ENCODE data around the gene ELL2.
A peak's percentile ranks its signal among the peaks of the same experiment; 100 is the strongest.
"Not testable (repeated sequence)": the region's sequence is repeated elsewhere in the genome, so short reads cannot be mapped to it uniquely, and the experiment has no call there.

Gene ELL2

DNA sequence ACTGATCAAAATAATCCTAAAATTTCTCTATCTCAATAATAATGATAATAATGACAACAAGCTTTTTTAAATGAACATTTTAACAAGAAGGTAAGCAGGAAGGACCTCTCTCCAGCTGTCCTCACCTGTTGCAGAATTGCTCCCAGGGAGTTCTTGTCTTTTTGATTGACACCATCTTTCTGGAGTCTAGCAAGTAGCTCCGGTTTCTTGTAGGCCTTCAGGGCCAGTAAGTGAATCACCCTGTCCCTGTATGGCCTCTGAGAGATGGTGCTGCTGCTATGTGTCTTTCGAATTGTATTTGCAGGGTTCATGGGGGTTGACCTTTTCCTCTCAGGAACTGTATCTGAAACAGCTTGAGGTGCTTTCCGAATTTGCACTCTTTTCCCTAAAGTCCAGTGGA, 55.3 kb downstream of the ELL2 start:
- DNase-seq: not testable (repeated sequence)

- no peak for DNase-seq
Observed at GRCh38 chr5:95904827-95905226, 56.8 kb downstream of the ELL2 start.

GRCh38 chr5:95903838-95904237, 57.8 kb downstream of the ELL2 start:
- DNase-seq: no peak

GRCh38 chr5:95901676-95902627, 59.7 kb downstream of the ELL2 start:
- DNase-seq: no peak

DNA sequence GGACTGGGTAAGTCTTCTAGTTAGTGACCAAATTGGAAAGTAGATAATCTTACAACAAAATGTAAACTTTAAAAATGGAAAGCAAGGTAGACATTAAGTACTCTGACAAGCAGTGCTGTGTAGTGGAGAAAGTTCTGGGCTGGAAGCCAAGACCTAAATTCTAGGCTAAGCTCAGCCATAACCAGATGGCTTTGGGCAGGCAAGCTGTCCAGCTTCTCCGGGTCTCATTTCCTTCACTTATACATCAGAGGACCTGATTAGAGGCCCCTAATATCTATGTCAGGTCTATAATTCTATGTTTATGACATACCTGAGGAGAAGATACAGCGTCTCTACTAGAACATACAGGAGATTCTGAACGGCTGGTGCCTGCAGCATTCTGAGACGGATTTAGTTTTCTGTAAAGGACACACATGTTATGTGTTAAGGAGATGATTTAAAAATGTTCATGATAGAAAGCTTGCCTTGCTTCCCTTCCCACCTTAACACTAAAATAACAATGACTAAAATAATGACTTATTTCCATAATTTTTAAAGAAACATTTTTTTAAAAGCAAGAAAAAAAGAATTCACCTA, 61.2 kb downstream of the ELL2 start:
- no peak for DNase-seq

DNA sequence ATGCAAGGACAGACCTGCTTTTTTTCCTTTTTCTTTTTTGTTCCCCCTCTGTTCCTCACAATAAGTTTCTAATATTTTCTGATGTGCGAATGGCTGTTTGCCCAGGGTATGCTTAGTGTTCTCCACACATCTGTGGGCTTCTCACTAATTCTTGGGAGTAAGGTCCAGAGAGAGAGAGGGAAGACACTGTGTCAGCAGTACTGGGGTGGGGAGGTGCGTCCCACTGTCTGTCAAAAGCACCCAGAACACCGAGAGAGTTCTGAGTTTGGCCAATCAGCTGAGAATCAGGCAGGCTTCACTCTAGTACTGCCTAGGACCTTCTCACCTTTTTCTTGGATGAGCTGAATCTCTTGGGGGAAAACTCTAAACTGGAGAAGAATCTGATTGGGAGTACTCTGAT, 61.8 kb downstream of the ELL2 start:
- DNase-seq: no peak

DNA sequence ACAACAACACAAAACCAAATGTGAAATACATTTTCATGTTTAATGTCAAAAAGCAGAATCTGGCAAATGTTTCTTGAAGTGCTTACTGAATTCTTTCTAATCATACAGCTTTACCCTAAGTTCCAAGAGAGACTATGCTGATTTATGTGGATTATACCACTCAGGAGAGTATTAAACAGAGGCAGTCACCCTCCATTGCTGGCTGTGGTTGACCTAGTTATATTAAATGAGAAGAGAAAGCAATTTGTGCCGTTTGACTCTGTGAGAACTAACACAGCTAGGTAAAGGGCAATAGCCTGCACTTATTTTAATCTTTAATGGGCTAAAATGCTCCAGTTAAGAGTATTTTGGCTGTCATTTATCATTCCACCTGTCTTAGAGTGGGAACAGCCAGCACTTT, 62.6 kb downstream of the ELL2 start:
- no peak for DNase-seq

DNA sequence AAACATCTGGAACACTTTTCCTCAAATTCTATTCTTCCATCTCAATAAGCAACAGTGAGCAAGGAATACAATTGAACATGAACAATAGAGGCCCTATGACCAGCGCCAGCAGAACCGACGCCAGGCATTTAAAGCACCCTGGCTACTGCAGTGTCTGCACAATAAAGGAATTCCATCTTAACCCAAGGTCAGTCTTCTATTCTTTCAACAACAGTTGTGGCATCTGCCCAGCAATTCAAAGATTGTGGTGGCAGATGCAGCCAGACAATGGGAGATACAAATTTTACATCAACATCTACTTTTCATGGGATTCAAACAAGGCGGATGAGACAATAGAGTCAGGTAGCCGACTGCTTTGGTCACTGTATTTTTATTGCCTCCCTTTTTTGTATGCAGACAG, 65.9 kb downstream of the ELL2 start:
- DNase-seq: no peak

GRCh38 chr5:95895251-95895650, 66.4 kb downstream of the ELL2 start:
- DNase-seq: no peak

- DNase-seq: peak in 1 of 6 experiments; percentile 9
Observed at GRCh38 chr5:95892784-95893354, 68.8 kb downstream of the ELL2 start.

DNA sequence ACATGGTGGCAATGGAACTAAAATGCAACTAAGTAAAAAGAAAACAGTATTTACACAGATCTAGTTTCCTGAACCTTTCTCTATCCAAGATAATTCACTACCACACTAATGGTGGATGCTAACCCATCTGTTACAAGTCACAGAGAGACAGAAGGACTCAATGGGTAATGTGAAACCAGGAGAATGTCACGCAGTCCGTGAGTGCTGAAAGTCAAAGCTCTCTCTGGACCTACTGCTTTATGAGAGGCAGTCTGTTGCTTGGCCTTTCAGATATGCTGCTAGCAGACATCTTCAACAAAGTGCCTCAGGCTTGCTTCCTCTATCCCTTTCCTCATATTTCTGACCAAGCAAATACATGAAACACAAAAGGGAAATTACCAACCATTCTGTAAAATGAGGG, 70.2 kb downstream of the ELL2 start:
- no peak for DNase-seq

DNA sequence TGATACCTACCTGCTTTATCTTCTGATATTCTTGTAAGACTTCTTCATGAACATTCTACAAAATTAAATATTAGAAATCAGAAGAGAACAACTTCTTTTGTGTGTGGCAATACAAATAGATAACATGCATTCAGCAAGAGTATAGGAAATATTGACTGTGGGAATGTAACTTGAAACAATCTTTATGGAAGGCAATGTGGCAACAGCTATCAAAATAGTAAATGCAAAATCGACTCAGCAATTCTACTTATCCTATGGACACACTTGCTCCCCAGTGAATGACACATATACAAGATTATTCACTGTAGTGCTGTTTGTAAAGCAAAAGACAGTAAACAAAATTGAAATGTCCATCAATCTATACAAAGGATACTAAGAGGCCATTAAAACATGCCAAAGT, 72.6 kb downstream of the ELL2 start:
- no peak for DNase-seq

- DNase-seq: no peak
Observed at GRCh38 chr5:95887977-95888376, 73.7 kb downstream of the ELL2 start.

GRCh38 chr5:95886340-95887044, 75.2 kb downstream of the ELL2 start:
- DNase-seq: no peak

- no peak for DNase-seq
Observed at GRCh38 chr5:95884511-95884910, 77.1 kb downstream of the ELL2 start.

DNA sequence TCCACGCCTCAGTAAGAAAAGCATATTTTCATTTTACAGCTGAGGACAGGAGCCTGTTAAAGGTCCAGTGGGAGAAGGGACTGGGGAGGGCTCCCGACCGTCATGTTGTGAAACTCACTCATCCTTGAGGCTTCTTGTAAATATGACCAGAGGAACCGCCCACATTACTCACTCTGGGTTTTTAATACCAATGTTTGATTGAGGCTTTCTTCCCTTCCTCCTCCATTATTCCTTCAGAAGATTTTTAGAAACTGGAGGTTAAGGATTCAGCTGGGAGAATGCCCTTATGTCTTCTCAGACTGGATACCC, 77.7 kb downstream of the ELL2 start:
- DNase-seq: no peak

DNA sequence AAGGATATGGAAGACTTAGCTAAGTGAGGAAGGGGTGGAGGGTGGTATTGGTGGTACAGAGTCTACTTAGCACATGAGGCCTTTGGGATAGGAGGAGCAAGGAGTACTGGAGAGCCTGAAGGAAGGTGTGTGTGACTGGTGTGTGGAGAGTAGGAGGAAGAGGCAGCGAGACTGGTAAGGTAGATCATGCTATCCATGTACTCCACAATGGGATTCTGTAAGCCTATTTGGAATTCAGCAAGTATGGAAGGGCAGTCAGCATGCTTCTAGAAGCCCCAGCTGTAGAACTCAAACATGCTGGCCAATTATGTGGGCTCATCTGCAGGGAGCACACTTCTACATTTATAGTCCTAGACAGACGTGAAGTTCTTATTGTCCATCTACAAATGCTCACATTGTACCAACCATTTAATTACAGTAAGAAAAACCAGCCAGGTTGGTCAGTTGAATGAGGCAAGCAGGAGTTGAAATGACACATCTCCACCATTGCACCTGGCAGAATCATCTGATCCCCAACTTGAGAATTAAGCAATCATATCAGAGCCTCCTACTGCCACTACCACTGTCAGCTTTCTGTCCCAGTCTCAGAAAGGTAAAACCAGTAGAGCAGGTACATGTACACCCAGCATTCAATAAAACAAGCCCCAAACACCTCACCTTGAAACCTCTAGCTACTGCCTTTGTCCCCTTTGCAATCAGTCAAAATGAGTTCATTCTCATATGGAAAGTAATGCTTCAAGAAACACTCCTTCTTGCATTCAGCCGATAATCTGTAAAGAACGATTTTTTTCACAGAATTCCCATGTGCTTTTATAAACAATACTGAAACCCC, 78.2 kb downstream of the ELL2 start:
- no peak for DNase-seq

DNA sequence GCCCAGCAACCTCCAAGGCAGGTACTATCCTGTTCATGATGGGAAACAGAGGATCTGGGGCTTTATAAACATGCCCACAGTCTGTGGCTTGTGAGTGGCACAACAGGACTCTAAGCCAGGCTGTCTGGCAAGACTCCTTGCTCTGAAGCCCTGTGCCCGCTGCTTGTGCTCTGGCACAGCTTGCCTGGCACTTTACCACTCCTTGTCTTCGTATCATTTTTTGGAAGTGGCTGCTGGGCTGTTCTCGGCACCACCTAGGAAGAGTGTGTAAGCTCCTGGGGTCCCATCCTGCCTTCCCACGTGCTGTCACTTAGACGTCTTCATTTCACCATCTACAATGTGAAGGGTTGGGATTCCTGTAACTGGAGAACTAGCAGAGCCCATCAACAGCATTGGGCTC, 79.8 kb downstream of the ELL2 start:
- DNase-seq: no peak

DNA sequence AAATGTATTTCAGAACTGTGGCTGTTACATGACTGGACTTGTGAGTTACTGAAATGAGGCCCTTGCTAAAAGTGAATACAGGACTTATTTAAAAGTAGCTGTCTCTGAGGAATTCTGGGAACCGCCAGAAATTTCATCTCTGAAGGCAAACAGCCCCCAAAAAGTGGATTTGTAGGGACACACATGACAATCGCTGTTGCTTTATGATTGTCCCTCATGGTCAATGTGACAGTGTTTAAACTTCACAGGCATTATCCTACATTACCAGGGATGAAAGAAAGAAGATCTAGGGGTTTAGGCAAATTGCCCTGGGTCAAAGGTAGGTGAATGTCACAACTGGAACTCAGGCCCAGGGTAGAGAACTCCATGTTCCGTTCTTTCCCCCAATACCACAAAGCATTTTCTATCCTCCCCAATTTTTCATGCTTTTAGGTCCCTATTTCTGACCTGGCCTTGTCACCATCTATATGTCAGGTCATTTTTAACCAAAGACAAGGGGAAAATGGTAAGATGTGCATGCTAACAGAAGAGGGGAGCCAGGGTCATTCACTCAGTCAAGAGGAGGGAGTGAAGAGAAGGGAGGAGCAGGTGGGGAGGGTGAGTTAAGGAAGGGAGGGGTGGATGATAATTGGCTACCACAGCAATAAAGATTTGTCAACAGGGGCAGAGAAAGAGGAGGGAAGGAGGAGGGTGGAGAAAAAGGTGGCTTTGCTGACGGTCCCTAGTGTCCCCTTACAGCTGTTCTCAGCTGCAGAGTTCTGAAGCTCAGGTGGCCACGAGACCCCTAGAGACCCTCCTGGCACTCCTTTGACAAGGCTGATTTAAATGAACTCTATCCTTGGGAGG, 81.3 kb downstream of the ELL2 start:
- DNase-seq: no peak

- DNase-seq: no peak
Observed at GRCh38 chr5:95879661-95880060, 82.0 kb downstream of the ELL2 start.

- no peak for DNase-seq
Observed at GRCh38 chr5:95878417-95879323, 83.0 kb downstream of the ELL2 start.

Data from stimulated activated naive CD4-positive, alpha-beta T cell (primary cell).